Thoracic aorta endothelial cell (primary cell): ENCODE results near the gene C2CD5. TPM values are rescaled to one million over a fixed set of nuclear protein-coding genes. Genes with fewer than 3 reads are reported as not detected.

Source experiments
- total RNA-seq: library from RNA; depleted of rRNA; stranded (reverse); fragments of >200 nt; gene quantifications from 2 replicates; pipeline ENCODE4 v1.2.3, GENCODE V29; 2012

C2CD5 gene
- 33.4 and 39.6 TPM in 2 replicates for total RNA-seq

DNA sequence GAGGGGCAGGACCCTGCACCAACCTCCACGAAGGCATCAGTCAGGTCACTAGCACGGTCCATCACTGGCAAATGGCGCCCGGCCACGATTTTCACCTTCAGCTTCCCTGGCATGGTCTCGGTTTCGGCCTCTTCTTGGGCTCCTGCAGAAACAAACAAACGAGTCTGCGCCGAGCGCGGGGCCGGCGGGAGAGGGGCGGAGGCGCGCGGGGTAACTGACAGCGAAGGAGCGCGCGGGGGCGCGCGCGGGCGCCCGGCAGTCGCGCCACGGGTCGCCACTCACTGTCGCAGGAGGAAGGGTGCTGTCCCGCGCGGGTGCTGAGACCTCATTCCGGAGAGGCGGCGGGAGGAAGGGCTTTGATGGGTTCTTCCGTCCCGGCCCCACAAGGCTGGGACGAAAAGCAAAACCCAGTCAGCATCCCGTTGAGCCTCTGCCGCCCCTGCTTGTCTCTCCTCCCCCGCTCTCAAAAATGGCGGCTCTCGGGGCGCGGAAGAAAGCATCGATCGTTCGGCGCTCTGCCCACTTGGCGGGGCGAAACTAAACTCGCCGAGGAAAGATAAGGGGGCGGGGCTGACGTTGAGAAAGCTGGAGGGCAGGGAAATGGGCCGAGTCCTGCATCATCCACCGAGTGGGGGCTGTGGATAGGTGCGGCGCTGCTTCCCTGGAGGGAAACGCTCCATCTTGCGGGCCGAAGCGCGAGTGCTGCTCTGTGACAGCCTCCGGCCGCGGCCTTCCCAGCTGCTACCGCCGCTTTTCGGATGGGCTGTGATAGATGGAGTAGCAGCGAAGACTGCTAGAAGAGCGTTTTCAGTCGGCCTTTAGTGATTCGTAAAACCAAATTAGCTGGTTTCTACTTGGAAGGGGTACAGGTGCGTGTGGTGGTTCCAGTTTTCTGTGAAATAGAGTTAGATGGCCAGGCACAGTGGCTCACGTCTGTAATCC is at the start of gene C2CD5:
TSS of gene C2CD5 (minus strand) at position 505 of the 942 bp plus-strand sequence. CDS start at position 113, 392 bp downstream.

Other genes with a start within 250 kb of the C2CD5 start
- not detected in 2 replicates for gene ST8SIA1, start 209.8 kb downstream of the C2CD5 start, total RNA-seq
- gene ETNK1, start 80.6 kb upstream of the C2CD5 start, total RNA-seq = 52.5 and 63.4 TPM in 2 replicates